Sigmoid colon (tissue), 7 donors: ENCODE results near the gene ABLIM1. TPM values are rescaled to one million over a fixed set of nuclear protein-coding genes. Genes with fewer than 3 reads are reported as not detected.

ENCODE experiments used
- DNase-seq: peaks from one replicate; pipeline ENCODE4 v3.0.0-alpha.2; 2019
- H3K27ac ChIP-seq, 4 donors: fragments of 200-600 bp; sonication (generic); one replicate each; pipeline ENCODE4 v1.5.1; 2016 to 2019; ENCODE audit warnings: mild to moderate bottlenecking in 1 of 4
- H3K27me3 ChIP-seq, 3 donors: fragments of 200-600 bp; sonication (generic); one replicate each; pipeline ENCODE4 v1.5.1; 2019; ENCODE audit warnings: mild to moderate bottlenecking in 1 of 3
- H3K36me3 ChIP-seq, 4 donors: fragments of 200-600 bp; sonication (generic); one replicate each; pipeline ENCODE4 v1.5.1; 2016 to 2019
- H3K4me1 ChIP-seq, 4 donors: fragments of 200-600 bp; sonication (generic); one replicate each; pipeline ENCODE4 v1.5.1; 2017 to 2019
- H3K4me3 ChIP-seq, 4 donors: fragments of 200-600 bp; sonication (generic); one replicate each; pipeline ENCODE4 v1.5.1; 2017 to 2019; ENCODE audit warnings: mild to moderate bottlenecking in 2 of 4, moderate library complexity in 1 of 4
- H3K9me3 ChIP-seq, 4 donors: fragments of 200-600 bp in 3 of 4; sonication (generic) in 3 of 4; one replicate each; pipeline versions ENCODE4 v1.5.1 to v1.6.1; 2013 to 2019
- CTCF ChIP-seq, 4 experiments: fragments of 450-650 bp in 3 of 4; fragments of 200-600 bp in 1 of 4; IDR thresholded peaks; one replicate each; pipeline ENCODE4 v1.5.1; 2016 to 2019; ENCODE audit warnings: antibody characterized with exemption in 4 of 4, mild to moderate bottlenecking in 3 of 4, moderate library complexity in 2 of 4
- EP300 ChIP-seq, 4 donors: sonication (generic); formaldehyde crosslinking; IDR thresholded peaks; one replicate each; pipeline ENCODE4 v1.6.1; 2017; ENCODE audit warnings: antibody characterized with exemption in 4 of 4
- POLR2A ChIP-seq, 2 donors: fragments of 450-650 bp; IDR thresholded peaks; one replicate each; pipeline ENCODE4 v1.6.1; 2016; ENCODE audit warnings: antibody characterized with exemption in 2 of 2, mild to moderate bottlenecking in 2 of 2, moderate library complexity in 2 of 2
- POLR2AphosphoS5 ChIP-seq, 4 donors: sonication (generic); formaldehyde crosslinking; IDR thresholded peaks; one replicate each; pipeline ENCODE4 v1.6.1; 2017; ENCODE audit warnings: antibody characterized with exemption in 4 of 4
- WGBS, 2 donors: extraction: QIAGEN DNeasy Blood & Tissue Kit; methylation state at CpG; one replicate each; pipeline ENCODE4 v1.1.7; 2013; 5-methylcytosine and 5-hydroxymethylcytosine counted together
- intact Hi-C: fragments of 100-400 bp; cut with DNase I; formaldehyde crosslinking; loops from one replicate; pipeline ENCODE4 v1.15.1; 2023
- polyA plus RNA-seq, 3 donors: library from polyadenylated mRNA; stranded (reverse); fragments of 200-250 nt; gene quantifications; one replicate each; pipeline ENCODE4 v1.2.3, GENCODE V29; 2013
- total RNA-seq, 4 donors: library from RNA; depleted of rRNA; stranded (reverse); fragments of >200 nt; gene quantifications; one replicate each; pipeline ENCODE4 v1.1.0, GENCODE V29; 2016
- donor health status: healthy with polysubstance abuse.
- donor health status: Bipolar disorder and iron deficiency.
- donor health status: healthy.

The ABLIM1 gene
- total and polyA plus RNA-seq, 7 donors: 41.9 to 127 (median 49.5) TPM

GRCh38 chr10:114611617-114612016 is 46.5 kb downstream of the ABLIM1 start:
- H3K4me3 ChIP-seq: no peak overlapping the region
- no peaks in the 10 kb centered on the region for H3K36me3 ChIP-seq
- H3K27me3 ChIP-seq: no peaks in the 10 kb centered on the region
- TF ChIP-seq POLR2AphosphoS5 (IDR thresholded peaks at IDR 0.05): no peak
- TF ChIP-seq EP300 (IDR thresholded peaks at IDR 0.05): no peak
- TF ChIP-seq CTCF (IDR thresholded peaks at IDR 0.05): no peak
- no peak for TF ChIP-seq POLR2A (IDR thresholded peaks at IDR 0.05)
- WGBS, 2 donors: 80 to 87% methylated on average over 1 of the region's 1 CpG
- H3K27ac ChIP-seq: no peak overlapping the region
- no peaks in the 10 kb centered on the region for H3K4me1 ChIP-seq
- H3K9me3 ChIP-seq: no peaks in the 10 kb centered on the region
- intact Hi-C loops: no loop called here
- no peak for DNase-seq

- Histone ChIP-seq H3K4me1 (peaks cover 0 to 12% (median 0%) of the 10 kb centered on the region in 4 donors), H3K27me3 (no peaks in the 10 kb centered on the region), H3K9me3 (no peaks in the 10 kb centered on the region), H3K4me3 (no peak overlapping the region), H3K27ac (peak overlapping the region in 2 of 4 donors; percentile 21 to 23), H3K36me3 (no peaks in the 10 kb centered on the region)
- TF ChIP-seq EP300 (IDR thresholded peaks at IDR 0.05) (no peak), POLR2A (IDR thresholded peaks at IDR 0.05) (no peak), CTCF (IDR thresholded peaks at IDR 0.05) (no peak), POLR2AphosphoS5 (IDR thresholded peaks at IDR 0.05) (peak in 1 of 4 donors; percentile 22)
- no peak for DNase-seq
- intact Hi-C loops: no loop called here
- WGBS, 2 donors: 92% methylated on average over 8 of the region's 8 CpGs
Observed at GRCh38 chr10:114609518-114610426, 48.3 kb downstream of the ABLIM1 start.

- no peak for DNase-seq
- WGBS, 2 donors: 77 to 81% methylated on average over 8 of the region's 8 CpGs
- TF ChIP-seq POLR2A (IDR thresholded peaks at IDR 0.05) (no peak), POLR2AphosphoS5 (IDR thresholded peaks at IDR 0.05) (peak in 1 of 4 donors; percentile 55), EP300 (IDR thresholded peaks at IDR 0.05) (no peak), CTCF (IDR thresholded peaks at IDR 0.05) (no peak)
- peaks cover 0 to 24% (median 5%) of the 10 kb centered on the region in 4 donors for H3K4me1 ChIP-seq
- H3K9me3 ChIP-seq: no peaks in the 10 kb centered on the region
- H3K27me3 ChIP-seq: no peaks in the 10 kb centered on the region
- intact Hi-C loops: no loop called here
- H3K36me3 ChIP-seq: no peaks in the 10 kb centered on the region
- H3K4me3 ChIP-seq: no peak overlapping the region
- H3K27ac ChIP-seq: peak overlapping the region in 2 of 4 donors; percentile 46 to 64
Observed at GRCh38 chr10:114607358-114607998, 50.6 kb downstream of the ABLIM1 start.

GRCh38 chr10:114605155-114605797 is 52.8 kb downstream of the ABLIM1 start:
- H3K36me3 ChIP-seq: peaks cover 0 to 5% (median 0%) of the 10 kb centered on the region in 4 donors
- peaks cover 0 to 24% (median 5%) of the 10 kb centered on the region in 4 donors for H3K4me1 ChIP-seq
- H3K27ac ChIP-seq: peak overlapping the region in 2 of 4 donors; percentile 34 to 52
- no peak for TF ChIP-seq CTCF (IDR thresholded peaks at IDR 0.05)
- TF ChIP-seq POLR2A (IDR thresholded peaks at IDR 0.05): no peak
- TF ChIP-seq POLR2AphosphoS5 (IDR thresholded peaks at IDR 0.05): no peak
- no peak for TF ChIP-seq EP300 (IDR thresholded peaks at IDR 0.05)
- H3K4me3 ChIP-seq: no peak overlapping the region
- DNase-seq: no peak
- no peaks in the 10 kb centered on the region for H3K9me3 ChIP-seq
- intact Hi-C loops: no loop called here
- H3K27me3 ChIP-seq: no peaks in the 10 kb centered on the region
- WGBS, 2 donors: 47 to 69% methylated on average over 4 of the region's 4 CpGs
